Bronchial epithelial cell (primary cell): ENCODE data around the gene CD70. TPM values are rescaled to one million over a fixed set of nuclear protein-coding genes. Genes with fewer than 3 reads are reported as not detected.

Experiments used
- DNase-seq: peaks from one replicate; pipeline ENCODE4 v3.0.0-alpha.2; 2010; ENCODE audit warnings: low read depth
- FAIRE-seq: peaks from 2 replicates; lab custom pipeline; 2011; peaks lifted over from hg19 to GRCh38; lab: Jason Lieb, UNC
- H3K27me3 ChIP-seq: 2 replicates; pipeline ENCODE4 v1.5.1; 2011; ENCODE audit warnings: low read length; ENCODE audit not compliant: control insufficient read depth, insufficient read depth
- H3K36me3 ChIP-seq: 2 replicates; pipeline ENCODE4 v1.5.1; 2011; ENCODE audit warnings: low read length; ENCODE audit not compliant: control insufficient read depth, insufficient read depth
- H3K4me3 ChIP-seq: 2 replicates; pipeline ENCODE4 v1.5.1; 2011; ENCODE audit warnings: mild to moderate bottlenecking, low read depth, low read length, control low read depth
- CTCF ChIP-seq: IDR thresholded peaks from 2 replicates; pipeline ENCODE4 v1.5.1; 2011; ENCODE audit warnings: mild to moderate bottlenecking, moderate library complexity, low read length, control low read depth, inconsistent platforms; ENCODE audit not compliant: insufficient read depth, severe bottlenecking
- total RNA-seq: library from RNA; depleted of rRNA; stranded (reverse); fragments of >200 nt; gene quantifications from 2 replicates; pipeline ENCODE4 v1.2.1, GENCODE V29; 2014

Gene CD70
- total RNA-seq, 1 donor from 2014 or later: not detected

DNA sequence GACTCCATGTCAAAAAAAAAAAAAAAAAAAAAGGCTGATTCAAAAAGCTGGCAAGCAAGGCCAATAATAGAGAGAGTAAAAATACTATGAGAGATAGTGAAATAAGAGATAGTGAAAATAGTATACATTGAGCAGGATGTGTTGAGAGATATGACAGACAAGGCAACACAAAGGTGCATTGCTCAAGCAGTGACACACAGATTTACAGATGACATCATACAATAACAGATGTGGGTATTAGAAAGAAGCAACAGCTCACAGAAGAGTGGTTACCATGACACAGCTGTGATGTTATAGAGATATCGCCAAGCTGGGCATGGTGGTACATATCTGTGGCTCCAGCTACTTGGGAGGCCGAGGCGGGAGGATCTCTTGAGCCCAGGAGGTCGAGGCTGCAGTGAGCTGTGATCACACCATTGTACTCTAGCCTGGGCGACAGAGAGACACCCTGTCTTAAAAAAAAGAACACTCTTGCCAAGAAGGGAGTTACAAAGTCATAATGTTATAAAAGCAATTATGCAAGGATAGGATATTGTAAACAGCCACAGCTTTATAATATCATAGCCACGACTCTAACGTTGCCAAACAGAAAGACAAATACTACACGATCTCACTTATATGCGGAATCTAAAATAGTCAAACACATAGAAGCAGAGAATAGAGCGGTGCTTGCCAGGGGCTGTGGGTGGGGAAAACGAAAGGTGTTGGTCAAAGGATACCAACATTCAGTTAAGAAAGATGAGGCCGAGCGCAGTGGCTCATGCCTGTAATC is 49.8 kb downstream of the CD70 start:
- FAIRE-seq (no peak), DNase-seq (peak; percentile 73)
- no peak overlapping the region for H3K4me3 ChIP-seq
- H3K36me3 ChIP-seq: no peaks in the 10 kb centered on the region
- TF ChIP-seq CTCF: no peak
- H3K27me3 ChIP-seq: no peaks in the 10 kb centered on the region

GRCh38 chr19:6539514-6539913 is 51.4 kb downstream of the CD70 start:
- DNase-seq: no peak
- no peak for FAIRE-seq
- no peak for TF ChIP-seq CTCF
- H3K36me3 ChIP-seq: no peaks in the 10 kb centered on the region
- no peak overlapping the region for H3K4me3 ChIP-seq
- H3K27me3 ChIP-seq: no peaks in the 10 kb centered on the region

Other genes starting within 250 kb of the CD70 start
- 43.1 and 49.8 TPM in 2 replicates for gene CLPP, start 229.6 kb downstream of the CD70 start, total RNA-seq
- gene ALKBH7, start 218.4 kb downstream of the CD70 start, total RNA-seq: 22.0 and 23.7 TPM in 2 replicates
- gene PSPN, start 215.2 kb downstream of the CD70 start, total RNA-seq: 0.26 and 0.51 TPM in 2 replicates
- gene GTF2F1, start 198.0 kb downstream of the CD70 start, total RNA-seq: 52.7 and 63.6 TPM in 2 replicates
- 55.8 and 85.6 TPM in 2 replicates for gene KHSRP, start 166.3 kb downstream of the CD70 start, total RNA-seq
- not detected in 2 replicates for gene SLC25A41, start 157.4 kb downstream of the CD70 start, total RNA-seq
- gene SLC25A23, start 131.4 kb downstream of the CD70 start, total RNA-seq: 18.1 and 36.9 TPM in 2 replicates
- gene CRB3, start 126.9 kb downstream of the CD70 start, total RNA-seq: 49.5 and 90.9 TPM in 2 replicates
- gene DENND1C, start 109.4 kb downstream of the CD70 start, total RNA-seq: under 0.01 TPM in 1 of 2 replicates, not detected in the other
- not detected in 2 replicates for gene TUBB4A, start 88.8 kb downstream of the CD70 start, total RNA-seq
- 4.6 and 5.5 TPM in 2 replicates for gene TNFSF9, start 60.1 kb downstream of the CD70 start, total RNA-seq
- under 0.01 TPM in 1 of 2 replicates, not detected in the other for gene TNFSF14, start 79.0 kb upstream of the CD70 start, total RNA-seq
- gene C3, start 129.5 kb upstream of the CD70 start, total RNA-seq: 1.3 and 4.1 TPM in 2 replicates
- gene GPR108, start 146.4 kb upstream of the CD70 start, total RNA-seq: 87.7 and 99.0 TPM in 2 replicates
- gene TRIP10, start 148.5 kb upstream of the CD70 start, total RNA-seq: 67.7 and 79.5 TPM in 2 replicates
- 69.6 and 88.5 TPM in 2 replicates for gene SH2D3A, start 176.3 kb upstream of the CD70 start, total RNA-seq
- 0.51 and 0.53 TPM in 2 replicates for gene VAV1, start 181.6 kb upstream of the CD70 start, total RNA-seq